CD4-positive, alpha-beta T cell treated with Interleukin-6 at 100 ng/mL for 8 hours (primary cell): ENCODE measurements around the gene AGAP3.
A peak's percentile ranks its signal among the peaks of the same experiment; 100 is the strongest.
"Not testable (repeated sequence)": the region's sequence is repeated elsewhere in the genome, so short reads cannot be mapped to it uniquely, and the experiment has no call there.

Experiments used
- DNase-seq: peaks from one replicate; pipeline ENCODE4 v3.0.0-alpha.2; 2020; ENCODE audit warnings: mixed read lengths, low spot score

The AGAP3 gene

DNA sequence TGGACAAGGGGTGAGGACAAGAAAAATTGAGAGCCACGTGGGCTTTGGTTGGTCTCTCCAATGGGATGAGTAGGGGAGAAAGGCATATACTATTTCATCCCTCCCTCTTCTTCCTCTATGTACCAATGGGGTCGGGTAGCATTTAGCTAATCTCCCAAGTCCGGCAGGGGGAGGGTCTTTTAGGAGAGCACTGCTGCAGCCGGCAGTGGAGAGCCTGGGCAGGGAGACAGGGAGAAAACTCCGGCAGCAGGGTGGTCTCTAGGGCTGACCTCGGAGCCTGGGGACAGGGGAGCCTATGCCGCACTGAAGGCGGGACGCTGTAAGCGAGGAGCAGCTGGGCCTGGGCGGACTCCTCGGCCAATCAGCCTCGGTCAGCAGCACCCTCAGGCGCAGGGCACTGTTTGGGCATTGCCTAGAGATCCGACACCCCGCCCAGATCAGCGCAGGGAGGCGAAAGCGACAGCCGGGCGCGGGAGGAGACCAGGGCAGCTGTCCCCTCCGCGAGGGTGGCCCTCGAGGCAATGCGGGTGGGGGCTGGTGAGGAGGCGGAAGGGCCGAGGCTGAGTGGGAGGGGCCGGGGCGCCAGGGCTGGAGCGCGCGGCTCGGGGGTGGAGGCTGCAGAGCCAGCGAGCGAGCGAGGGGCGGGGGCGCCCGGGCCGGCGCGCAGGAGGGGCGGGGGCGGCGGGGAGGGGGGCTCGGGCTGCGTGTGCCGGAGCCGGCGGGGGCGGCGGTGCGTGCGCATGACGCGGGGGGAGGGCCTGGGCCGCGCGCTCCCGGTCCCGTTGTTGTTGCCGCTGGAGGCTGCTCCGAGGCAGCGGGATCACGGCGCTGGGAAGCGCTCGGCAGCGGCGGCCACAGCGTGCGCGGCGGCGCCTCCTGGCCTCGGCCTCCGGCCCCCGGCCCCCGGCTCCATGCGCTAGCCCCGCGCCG lies at the start of gene AGAP3:
Gene AGAP3 (plus strand): TSS at position 785 of the 930 bp plus-strand sequence. CDS start 267 bp downstream, outside the sequence.
- DNase-seq = peak; percentile 42

GRCh38 chr7:151038951-151039849 lies 47.1 kb upstream of the AGAP3 start:
- peak; percentile 34 for DNase-seq

DNA sequence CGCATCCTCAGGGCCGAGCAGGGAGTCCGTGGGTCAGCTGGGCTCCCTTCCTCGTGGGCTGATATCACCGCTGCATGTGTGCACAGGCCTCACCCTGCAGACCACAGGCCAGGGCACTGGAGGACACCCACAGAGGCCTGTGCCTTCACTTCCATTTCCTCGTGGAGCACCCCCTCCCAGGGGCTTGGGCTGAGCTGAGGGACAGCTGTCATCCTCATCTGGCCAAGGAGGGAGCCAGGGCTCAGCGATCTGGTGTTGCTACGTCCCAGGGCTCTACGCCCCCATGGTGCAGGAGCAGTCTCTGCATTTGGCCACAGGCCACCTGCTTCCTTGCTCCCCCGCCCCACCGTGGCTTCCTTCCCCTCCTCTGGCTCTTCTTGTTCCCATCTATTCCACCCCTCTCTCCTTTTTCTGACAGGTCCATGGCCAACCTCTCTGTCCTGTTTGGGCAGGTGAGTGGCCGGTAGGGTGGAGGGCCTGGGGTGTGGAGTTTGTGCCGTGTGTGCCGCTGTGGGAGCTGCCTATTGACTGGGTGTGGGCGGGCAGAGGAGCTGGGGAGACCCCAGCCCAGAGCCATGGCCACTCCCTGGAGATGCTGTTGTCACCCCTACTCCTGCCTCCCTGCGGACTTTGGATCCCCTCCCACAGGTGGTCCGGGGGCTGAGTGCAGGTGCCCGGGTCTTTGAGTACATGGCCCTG lies 46.3 kb upstream of the AGAP3 start:
- DNase-seq = no peak

GRCh38 chr7:151040616-151041375 lies 45.5 kb upstream of the AGAP3 start:
- no peak for DNase-seq

DNA sequence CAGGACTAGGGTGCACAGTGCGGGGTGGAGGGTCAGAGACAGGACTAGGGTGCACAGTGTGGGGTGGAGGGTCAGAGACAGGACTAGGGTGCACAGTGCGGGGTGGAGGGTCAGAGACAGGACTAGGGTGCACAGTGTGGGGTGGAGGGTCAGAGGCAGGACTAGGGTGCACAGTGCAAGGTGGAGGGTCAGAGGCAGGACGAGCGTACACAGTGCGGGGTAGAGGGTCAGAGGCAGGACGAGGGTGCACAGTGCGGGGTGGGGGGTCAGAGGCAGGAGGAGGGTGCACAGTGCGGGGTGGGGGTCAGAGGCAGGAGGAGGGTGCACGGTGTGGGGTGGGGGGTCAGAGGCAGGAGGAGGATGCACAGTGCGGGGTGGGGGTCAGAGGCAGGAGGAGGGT lies 42.8 kb upstream of the AGAP3 start:
- DNase-seq = not testable (repeated sequence)

DNA sequence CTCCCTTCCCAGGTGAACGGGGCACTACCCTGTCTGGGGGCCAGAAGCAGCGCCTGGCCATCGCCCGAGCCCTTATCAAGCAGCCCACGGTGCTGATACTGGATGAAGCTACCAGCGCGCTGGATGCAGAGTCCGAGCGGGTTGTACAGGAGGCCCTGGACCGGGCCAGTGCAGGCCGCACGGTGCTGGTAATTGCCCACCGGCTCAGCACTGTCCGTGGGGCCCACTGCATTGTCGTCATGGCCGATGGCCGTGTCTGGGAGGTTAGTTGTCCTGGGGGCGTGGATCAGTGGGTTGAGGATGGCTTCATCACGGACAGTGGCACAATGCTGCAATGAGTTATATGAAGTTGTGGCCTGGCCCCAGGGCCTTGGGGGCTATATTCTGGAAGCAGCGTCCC lies 42.3 kb upstream of the AGAP3 start:
- no peak for DNase-seq

GRCh38 chr7:151045262-151045661 lies 41.0 kb upstream of the AGAP3 start:
- DNase-seq = no peak

DNA sequence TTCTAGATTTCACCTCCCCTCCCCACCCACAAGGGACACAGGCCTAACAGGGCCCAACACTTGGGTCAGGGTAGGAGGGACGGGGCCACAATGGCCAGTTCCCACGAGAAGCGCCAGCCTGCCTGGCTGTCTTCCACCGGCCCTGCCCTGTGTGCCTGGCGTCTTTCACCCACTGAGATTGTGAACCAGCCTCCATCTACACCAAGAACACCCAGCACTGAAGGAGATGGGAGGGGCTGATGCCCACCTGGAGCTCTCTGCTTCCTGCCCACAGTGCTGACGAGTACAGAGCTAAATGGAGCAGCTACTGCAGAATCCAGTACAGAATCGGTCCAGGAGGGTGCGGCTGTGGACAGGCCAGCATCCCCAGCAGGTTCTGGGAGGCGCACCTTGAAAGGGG lies 40.3 kb upstream of the AGAP3 start:
- no peak for DNase-seq

GRCh38 chr7:151046603-151047573 lies 39.4 kb upstream of the AGAP3 start:
- DNase-seq = no peak

DNA sequence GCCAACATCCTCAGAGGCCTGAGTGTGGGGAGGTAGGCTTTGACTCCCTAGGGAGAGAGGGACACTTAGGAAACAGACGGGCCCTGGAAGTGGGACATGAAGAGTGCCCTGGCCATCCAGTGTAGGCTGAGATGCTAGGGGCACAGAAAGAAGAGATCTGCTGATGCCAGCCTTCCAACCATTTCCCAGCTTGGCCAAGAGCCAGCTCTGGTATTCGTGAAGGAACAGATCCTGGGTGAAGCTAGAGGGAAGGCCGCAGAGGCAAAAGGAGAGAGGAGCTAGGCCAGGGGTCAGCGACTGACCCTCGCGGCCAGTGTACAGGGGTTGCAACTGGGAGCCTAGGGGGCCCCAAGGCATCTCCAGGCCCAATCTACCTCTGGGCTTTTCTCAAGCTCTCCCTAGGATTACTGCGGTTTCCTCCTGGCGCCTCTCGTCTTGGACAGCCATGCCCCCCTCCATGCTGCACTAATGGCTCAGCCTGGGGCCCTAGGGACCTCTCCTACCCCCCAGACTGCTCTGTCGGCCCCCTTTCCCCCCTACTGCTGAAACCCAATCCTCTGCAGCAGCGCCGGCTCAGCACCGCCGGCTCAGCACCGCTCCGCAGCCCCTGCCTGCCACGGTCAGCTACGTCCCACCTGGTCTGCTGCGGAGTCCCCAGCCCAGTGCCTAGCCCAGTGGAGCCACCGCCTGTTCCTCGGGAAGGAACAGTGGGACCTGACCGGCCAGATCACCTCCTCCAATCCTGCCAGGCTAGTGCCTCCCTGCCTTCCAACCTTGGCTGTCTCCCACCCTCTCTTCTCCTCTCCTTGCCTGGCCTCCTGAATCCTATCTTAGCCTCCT lies 38.1 kb upstream of the AGAP3 start, which contains the start of gene ASIC3:
Gene ASIC3 (plus strand): TSS at position 556 of the 840 bp plus-strand sequence. CDS start 355 bp downstream, outside the sequence.
- DNase-seq = no peak

DNA sequence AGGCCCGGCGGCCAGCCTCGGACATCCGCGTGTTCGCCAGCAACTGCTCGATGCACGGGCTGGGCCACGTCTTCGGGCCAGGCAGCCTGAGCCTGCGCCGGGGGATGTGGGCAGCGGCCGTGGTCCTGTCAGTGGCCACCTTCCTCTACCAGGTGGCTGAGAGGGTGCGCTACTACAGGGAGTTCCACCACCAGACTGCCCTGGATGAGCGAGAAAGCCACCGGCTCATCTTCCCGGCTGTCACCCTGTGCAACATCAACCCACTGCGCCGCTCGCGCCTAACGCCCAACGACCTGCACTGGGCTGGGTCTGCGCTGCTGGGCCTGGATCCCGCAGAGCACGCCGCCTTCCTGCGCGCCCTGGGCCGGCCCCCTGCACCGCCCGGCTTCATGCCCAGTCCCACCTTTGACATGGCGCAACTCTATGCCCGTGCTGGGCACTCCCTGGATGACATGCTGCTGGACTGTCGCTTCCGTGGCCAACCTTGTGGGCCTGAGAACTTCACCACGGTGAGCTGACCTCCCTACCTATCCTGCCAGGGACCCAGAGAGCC lies 37.3 kb upstream of the AGAP3 start:
- no peak for DNase-seq

DNA sequence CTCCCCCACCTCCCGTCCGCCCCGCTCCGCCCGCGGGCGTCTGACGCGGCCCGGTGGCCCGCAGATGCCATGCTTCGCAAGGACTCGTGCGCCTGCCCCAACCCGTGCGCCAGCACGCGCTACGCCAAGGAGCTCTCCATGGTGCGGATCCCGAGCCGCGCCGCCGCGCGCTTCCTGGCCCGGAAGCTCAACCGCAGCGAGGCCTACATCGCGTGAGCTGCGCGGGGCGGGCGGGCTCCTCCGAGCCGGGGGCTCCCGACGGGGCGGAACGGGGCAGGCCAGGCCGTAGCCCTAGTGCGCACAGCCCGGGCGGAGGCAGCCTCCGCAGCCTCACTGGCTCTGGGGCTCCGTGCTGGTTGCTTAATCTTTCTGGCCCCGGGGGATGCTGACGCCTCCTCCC lies 35.2 kb upstream of the AGAP3 start:
- DNase-seq = peak; percentile 32

- no peak for DNase-seq
Measured at GRCh38 chr7:151053096-151053495, 33.2 kb upstream of the AGAP3 start.

DNA sequence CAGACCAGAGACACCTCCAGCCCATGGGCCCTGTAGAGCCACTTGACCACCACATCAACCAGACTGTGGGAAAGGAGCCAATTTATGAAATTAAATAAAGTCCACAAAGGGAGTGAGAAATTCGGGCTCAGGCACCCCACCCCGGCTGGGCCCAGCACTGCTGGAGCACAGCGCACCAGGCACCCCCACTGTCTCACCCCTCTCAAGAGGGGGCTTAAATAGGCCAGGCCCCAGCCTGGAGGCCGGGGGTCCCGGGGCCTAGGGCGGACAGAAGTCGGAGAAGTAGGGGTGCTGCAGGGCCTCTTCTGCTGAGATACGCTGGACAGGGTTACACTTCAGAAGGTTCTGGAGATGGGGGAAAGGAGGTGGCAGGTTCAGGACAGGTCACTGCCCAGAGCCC lies 32.5 kb upstream of the AGAP3 start:
- no peak for DNase-seq

GRCh38 chr7:151056283-151056665 lies 30.0 kb upstream of the AGAP3 start:
- DNase-seq = no peak

- no peak for DNase-seq
Measured at GRCh38 chr7:151056666-151057505, 29.4 kb upstream of the AGAP3 start.

GRCh38 chr7:151057506-151057988 lies 28.7 kb upstream of the AGAP3 start, which contains the start of gene CDK5:
TSS of gene CDK5 (minus strand) at chr7:151057897. CDS start at chr7:151057848, 49 bp downstream.
- DNase-seq = no peak
